DMS 273 (cell line): Measurements from ENCODE around the gene SYCP2L.

Source experiments
- DNase-seq: peaks from one replicate; lab custom pipeline; 2025; ENCODE audit not compliant: unreplicated experiment; lab: John Stamatoyannopoulos, UW

The SYCP2L gene

GRCh38 chr6:11006061-11006460 is 119.2 kb downstream of the SYCP2L start:
- no peak for DNase-seq

GRCh38 chr6:11007715-11008608 is 121.1 kb downstream of the SYCP2L start:
- DNase-seq, result no peak

- no peak for DNase-seq
Measured at GRCh38 chr6:11008821-11009220, 122.0 kb downstream of the SYCP2L start.

- DNase-seq, result no peak
Measured at GRCh38 chr6:11009353-11009752, 122.5 kb downstream of the SYCP2L start.

GRCh38 chr6:11011787-11012234 is 125.0 kb downstream of the SYCP2L start:
- no peak for DNase-seq

- no peak for DNase-seq
Measured at GRCh38 chr6:11012295-11012754, 125.5 kb downstream of the SYCP2L start.

GRCh38 chr6:11012976-11013720 is 126.3 kb downstream of the SYCP2L start:
- DNase-seq, result no peak

- no peak for DNase-seq
Measured at GRCh38 chr6:11013721-11014070, 126.8 kb downstream of the SYCP2L start.

- DNase-seq, result no peak
Measured at GRCh38 chr6:11015102-11015501, 128.2 kb downstream of the SYCP2L start.

GRCh38 chr6:11016452-11016851 is 129.6 kb downstream of the SYCP2L start:
- DNase-seq, result no peak

- no peak for DNase-seq
Measured at GRCh38 chr6:11017090-11017489, 130.2 kb downstream of the SYCP2L start.

GRCh38 chr6:11018225-11018624 is 131.4 kb downstream of the SYCP2L start:
- DNase-seq, result no peak

GRCh38 chr6:11021003-11021402 is 134.2 kb downstream of the SYCP2L start:
- DNase-seq, result peak; percentile 60

- DNase-seq, result no peak
Measured at GRCh38 chr6:11021714-11022113, 134.9 kb downstream of the SYCP2L start.

GRCh38 chr6:11023032-11023431 is 136.2 kb downstream of the SYCP2L start:
- no peak for DNase-seq
